GM19351 (cell line): ENCODE results near the gene HOXA9.

Experiments used
- ATAC-seq: cut with Tn5 transposase; IDR thresholded peaks from one replicate; pipeline ENCODE4 v1.9.1; 2021; ENCODE audit warnings: mild to moderate bottlenecking, moderate library complexity; ENCODE audit not compliant: unreplicated experiment

HOXA9 gene

GRCh38 chr7:27166531-27167505 is 1.5 kb upstream of the HOXA9 start:
- no peak for ATAC-seq

- no peak for ATAC-seq
Observed at GRCh38 chr7:27165996-27166530, 726 bp upstream of the HOXA9 start.

- no peak for ATAC-seq
Observed at GRCh38 chr7:27164367-27165088, 809 bp downstream of the HOXA9 start.

GRCh38 chr7:27164045-27164366 is 1.3 kb downstream of the HOXA9 start:
- ATAC-seq: no peak

- no peak for ATAC-seq
Observed at GRCh38 chr7:27163288-27164044, 1.9 kb downstream of the HOXA9 start.

- no peak for ATAC-seq
Observed at GRCh38 chr7:27162561-27163287, 2.6 kb downstream of the HOXA9 start.

GRCh38 chr7:27161721-27162560 is 3.4 kb downstream of the HOXA9 start:
- no peak for ATAC-seq

- no peak for ATAC-seq
Observed at GRCh38 chr7:27161214-27161720, 4.1 kb downstream of the HOXA9 start.

GRCh38 chr7:27160546-27161213 is 4.7 kb downstream of the HOXA9 start:
- ATAC-seq: peak; percentile 45

GRCh38 chr7:27160145-27160545 is 5.2 kb downstream of the HOXA9 start:
- no peak for ATAC-seq

GRCh38 chr7:27159266-27160144 is 5.8 kb downstream of the HOXA9 start:
- no peak for ATAC-seq

- ATAC-seq: no peak
Observed at GRCh38 chr7:27158436-27159265, 6.7 kb downstream of the HOXA9 start.

- ATAC-seq: no peak
Observed at GRCh38 chr7:27157702-27158431, 7.5 kb downstream of the HOXA9 start.

- no peak for ATAC-seq
Observed at GRCh38 chr7:27156916-27157701, 8.2 kb downstream of the HOXA9 start.

- ATAC-seq: no peak
Observed at GRCh38 chr7:27156508-27156898, 8.8 kb downstream of the HOXA9 start, which contains the start of gene HOXA7. HOXA7 (minus strand) TSS chr7:27156675; CDS start chr7:27156545, 130 bp downstream.
